Liver (tissue), 9 donors: ENCODE results near the gene UQCR10. TPM values are rescaled to one million over a fixed set of nuclear protein-coding genes. Genes with fewer than 3 reads are reported as not detected.

Source experiments
- DNase-seq: peaks from one replicate; pipeline ENCODE4 v3.0.0-alpha.2; 2017; ENCODE audit warnings: low spot score
- H3K27ac ChIP-seq, 2 donors: one replicate each; pipeline ENCODE4 v1.7.0; 2013; ENCODE audit warnings: inconsistent platforms in 2 of 2, low read length in 2 of 2, control low read depth in 1 of 2, low read depth in 1 of 2, mild to moderate bottlenecking in 1 of 2
- H3K27me3 ChIP-seq, 4 donors: one replicate each; pipeline versions ENCODE4 v1.6.1 to v1.7.0; 2013; ENCODE audit warnings: low read length in 3 of 4, inconsistent platforms in 1 of 4, mild to moderate bottlenecking in 1 of 4, moderate library complexity in 1 of 4; ENCODE audit not compliant: control insufficient read depth in 4 of 4, insufficient read depth in 4 of 4
- H3K36me3 ChIP-seq, 4 donors: one replicate each; pipeline versions ENCODE4 v1.6.1 to v1.7.0; 2013; ENCODE audit warnings: low read length in 3 of 4, mild to moderate bottlenecking in 3 of 4, low read depth in 1 of 4, moderate library complexity in 1 of 4; ENCODE audit not compliant: control insufficient read depth in 4 of 4, insufficient read depth in 3 of 4
- H3K4me1 ChIP-seq, 4 donors: one replicate each; pipeline versions ENCODE4 v1.6.1 to v1.7.0; 2013; ENCODE audit warnings: low read length in 3 of 4, mild to moderate bottlenecking in 3 of 4, moderate library complexity in 1 of 4; ENCODE audit not compliant: control insufficient read depth in 4 of 4, insufficient read depth in 4 of 4
- H3K4me3 ChIP-seq, 3 donors: one replicate each; pipeline versions ENCODE4 v1.6.1 to v1.7.0; 2013; ENCODE audit warnings: low read length in 3 of 3, control low read depth in 1 of 3, low read depth in 1 of 3, mild to moderate bottlenecking in 1 of 3
- H3K9ac ChIP-seq, 2 donors: one replicate each; pipeline ENCODE4 v1.7.0; 2013; ENCODE audit warnings: low read length in 2 of 2, mild to moderate bottlenecking in 2 of 2, moderate library complexity in 2 of 2, control low read depth in 1 of 2, low read depth in 1 of 2
- H3K9me3 ChIP-seq, 4 donors: one replicate each; pipeline versions ENCODE4 v1.6.1 to v1.7.0; 2013; ENCODE audit warnings: low read length in 3 of 4; ENCODE audit not compliant: control insufficient read depth in 4 of 4
- CTCF ChIP-seq: fragments of 150-350 bp; IDR thresholded peaks from 2 replicates; pipeline ENCODE4 v1.5.1; 2017; ENCODE audit warnings: improper control_type of control experiment, low read depth, low read length; ENCODE audit not compliant: missing input control
- EGR1 ChIP-seq, 2 donors: IDR thresholded peaks; 2 replicates each; pipeline ENCODE4 v1.6.1; 2016 to 2018; ENCODE audit warnings: antibody characterized with exemption in 2 of 2, low read depth in 2 of 2
- FOXA1 ChIP-seq: IDR thresholded peaks from 2 replicates; pipeline ENCODE4 v1.6.1; 2016; ENCODE audit warnings: antibody characterized with exemption
- FOXA2 ChIP-seq: IDR thresholded peaks from 2 replicates; pipeline ENCODE4 v1.6.1; 2016; ENCODE audit warnings: antibody characterized with exemption
- GABPA ChIP-seq, 2 donors: IDR thresholded peaks in 1 of 2; conservative IDR thresholded peaks in 1 of 2; 2 replicates each; pipeline ENCODE4 v1.6.1; 2016; ENCODE audit warnings: antibody characterized with exemption in 2 of 2, mild to moderate bottlenecking in 1 of 2, moderate library complexity in 1 of 2
- HNF4A ChIP-seq, 2 donors: conservative IDR thresholded peaks; 2 replicates each; pipeline ENCODE4 v1.6.1; 2016; ENCODE audit warnings: antibody characterized with exemption in 2 of 2, mild to moderate bottlenecking in 2 of 2
- HNF4G ChIP-seq: IDR thresholded peaks from 2 replicates; pipeline ENCODE4 v1.6.1; 2016; ENCODE audit warnings: antibody characterized with exemption
- JUND ChIP-seq, 2 donors: IDR thresholded peaks; 2 replicates each; pipeline ENCODE4 v1.6.1; 2016; ENCODE audit warnings: antibody characterized with exemption in 2 of 2
- MAX ChIP-seq: IDR thresholded peaks from 2 replicates; pipeline ENCODE4 v1.6.1; 2016; ENCODE audit warnings: antibody characterized with exemption
- NR2F2 ChIP-seq: IDR thresholded peaks from 2 replicates; pipeline ENCODE4 v1.6.1; 2016; ENCODE audit warnings: antibody characterized with exemption
- RAD21 ChIP-seq, 2 donors: IDR thresholded peaks; 2 replicates each; pipeline ENCODE4 v1.6.1; 2016; ENCODE audit warnings: antibody characterized with exemption in 2 of 2, mild to moderate bottlenecking in 2 of 2
- RXRA ChIP-seq, 2 donors: IDR thresholded peaks; 2 replicates each; pipeline ENCODE4 v1.6.1; 2017 to 2018; ENCODE audit warnings: antibody characterized with exemption in 2 of 2, mild to moderate bottlenecking in 1 of 2
- SP1 ChIP-seq: IDR thresholded peaks from 2 replicates; pipeline ENCODE4 v1.6.1; 2018; ENCODE audit warnings: antibody characterized with exemption, mild to moderate bottlenecking
- TAF1 ChIP-seq: conservative IDR thresholded peaks from 2 replicates; pipeline ENCODE4 v1.6.1; 2016; ENCODE audit warnings: antibody characterized with exemption, mild to moderate bottlenecking
- YY1 ChIP-seq: IDR thresholded peaks from 2 replicates; pipeline ENCODE4 v1.6.1; 2016; ENCODE audit warnings: antibody characterized with exemption, mild to moderate bottlenecking
- ZBTB33 ChIP-seq: IDR thresholded peaks from 2 replicates; pipeline ENCODE4 v1.6.1; 2016; ENCODE audit warnings: antibody characterized with exemption
- WGBS: extraction: QIAGEN DNeasy Blood & Tissue Kit; methylation state at CpG from one replicate; pipeline ENCODE4 v1.1.7; 2013; 5-methylcytosine and 5-hydroxymethylcytosine counted together
- polyA plus RNA-seq, 2 donors: library from polyadenylated mRNA; stranded (reverse) in 1 of 2; unstranded in 1 of 2; fragments of 200-250 nt in 1 of 2; fragments of >200 nt in 1 of 2; fragmentation: Nextera tagmentation in 1 of 2; extraction: Ambion mirVana in 1 of 2; gene quantifications; one replicate each; pipeline versions ENCODE4 v1.2.1 to v1.2.3, GENCODE V29; 2013 to 2015
- total RNA-seq, 2 donors: library from RNA; depleted of rRNA; stranded (reverse); fragments of >200 nt; gene quantifications; one replicate each; pipeline ENCODE4 v1.2.3, GENCODE V29; 2014
- donor health status: healthy.
- donor health status: healthy.
- donor health status: healthy.
- donor health status: healthy.
- donor health status: healthy.

Gene UQCR10
- total and polyA plus RNA-seq, 4 donors: 40.2 to 243 (median 102) TPM

DNA sequence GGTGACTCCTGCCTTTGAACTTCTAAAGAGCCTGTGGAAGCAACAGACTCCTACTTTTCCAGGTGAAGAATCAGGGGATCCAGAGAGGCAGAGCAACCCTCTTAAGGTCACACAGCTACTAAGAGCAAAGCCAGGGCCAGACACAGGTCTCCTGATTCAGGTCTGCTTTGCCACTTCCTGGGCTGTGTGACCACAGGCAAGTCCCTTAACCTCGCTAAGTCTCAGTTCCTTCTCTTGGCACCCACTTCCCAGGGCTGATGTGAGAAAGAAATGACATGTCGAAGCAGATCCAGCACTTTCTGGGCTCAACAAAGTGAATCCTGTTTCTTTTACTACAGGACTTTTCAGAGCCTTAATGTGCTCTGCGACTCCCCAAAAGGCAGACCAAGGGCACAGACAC lies 30.2 kb downstream of the UQCR10 start:
- Histone ChIP-seq H3K9me3 (no peaks in the 10 kb centered on the region), H3K27ac (no peak overlapping the region), H3K36me3 (peaks cover 8 to 41% (median 27%) of the 10 kb centered on the region in 4 donors), H3K9ac (no peak overlapping the region), H3K4me1 (peaks cover 9 to 37% (median 22%) of the 10 kb centered on the region in 4 donors), H3K27me3 (no peaks in the 10 kb centered on the region), H3K4me3 (no peak overlapping the region)
- no peak for DNase-seq
- no peak for TF ChIP-seq JUND (IDR thresholded peaks at IDR 0.05)
- no peak for TF ChIP-seq HNF4A (conservative IDR thresholded peaks at IDR 0.05)
- WGBS: 92% methylated on average over 3 of the region's 3 CpGs

- 84% methylated on average over 6 of the region's 6 CpGs for WGBS
- Histone ChIP-seq H3K27me3 (no peaks in the 10 kb centered on the region), H3K4me1 (peaks cover 9 to 37% (median 22%) of the 10 kb centered on the region in 4 donors), H3K9ac (peak overlapping the region in 1 of 2 donors; percentile 4), H3K4me3 (no peak overlapping the region), H3K36me3 (peaks cover 5 to 33% (median 24%) of the 10 kb centered on the region in 4 donors), H3K9me3 (no peaks in the 10 kb centered on the region), H3K27ac (peak overlapping the region; percentile 80 to 83)
- TF ChIP-seq JUND (IDR thresholded peaks at IDR 0.05) (no peak), RXRA (IDR thresholded peaks at IDR 0.05) (no peak), GABPA (IDR thresholded peaks at IDR 0.05 in 1 of 2, conservative IDR thresholded peaks at IDR 0.05 in 1 of 2) (no peak), HNF4A (conservative IDR thresholded peaks at IDR 0.05) (no peak), HNF4G (no peak)
- DNase-seq: no peak
Observed at GRCh38 chr22:29798318-29798717, 31.1 kb downstream of the UQCR10 start.

DNA sequence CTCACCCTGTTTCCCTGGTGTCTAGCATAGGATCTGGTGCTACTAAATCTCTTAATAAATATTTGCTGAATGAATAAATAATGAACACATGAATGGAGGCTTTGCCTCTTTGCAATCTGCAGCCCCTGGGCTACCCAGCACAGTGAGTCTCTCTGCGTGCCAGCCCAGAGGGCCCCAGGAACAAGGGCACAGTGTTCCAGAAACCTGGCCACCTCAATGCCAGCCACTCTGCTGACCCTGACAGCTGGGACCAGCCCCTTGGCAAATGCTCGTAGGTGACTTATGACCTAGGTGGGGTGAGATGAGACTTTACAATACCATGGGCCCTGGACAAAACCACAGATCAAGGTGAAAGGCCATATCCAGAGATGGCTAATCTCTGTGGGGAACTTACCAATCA lies 31.6 kb downstream of the UQCR10 start:
- 36% methylated on average over 2 of the region's 2 CpGs for WGBS
- Histone ChIP-seq H3K36me3 (peaks cover 5 to 34% (median 25%) of the 10 kb centered on the region in 4 donors), H3K9ac (no peak overlapping the region), H3K9me3 (no peaks in the 10 kb centered on the region), H3K27ac (peak overlapping the region; percentile 80 to 83), H3K27me3 (no peaks in the 10 kb centered on the region), H3K4me3 (no peak overlapping the region), H3K4me1 (peaks cover 9 to 37% (median 22%) of the 10 kb centered on the region in 4 donors)
- TF ChIP-seq FOXA1 (peak; percentile 3), RXRA (IDR thresholded peaks at IDR 0.05) (no peak)
- no peak for DNase-seq

- WGBS: 21% methylated on average over 8 of the region's 8 CpGs
- no peaks in the 10 kb centered on the region for H3K27me3 ChIP-seq
- H3K4me1 ChIP-seq: peaks cover 9 to 37% (median 22%) of the 10 kb centered on the region in 4 donors
- H3K27ac ChIP-seq: peak overlapping the region; percentile 80 to 83
- no peaks in the 10 kb centered on the region for H3K9me3 ChIP-seq
- H3K4me3 ChIP-seq: no peak overlapping the region
- H3K9ac ChIP-seq: no peak overlapping the region
- DNase-seq: peak; percentile 50
- H3K36me3 ChIP-seq: peaks cover 5 to 38% (median 30%) of the 10 kb centered on the region in 4 donors
- TF ChIP-seq TAF1: no peak
- TF ChIP-seq CTCF: peak; percentile 6
- peak; percentile 76 for TF ChIP-seq YY1
- TF ChIP-seq EGR1 (IDR thresholded peaks at IDR 0.05; ENCODE audit: low read depth in 2 of 2): peak in 1 of 2 donors; percentile 51
- TF ChIP-seq RXRA (IDR thresholded peaks at IDR 0.05): peak; percentile 91
- peak; percentile 77 for TF ChIP-seq ZBTB33
- TF ChIP-seq FOXA2: peak; percentile 5
- peak; percentile 41 for TF ChIP-seq HNF4G
- peak; percentile 55 to 62 for TF ChIP-seq HNF4A (conservative IDR thresholded peaks at IDR 0.05)
- TF ChIP-seq FOXA1: peak; percentile 34
- TF ChIP-seq GABPA (IDR thresholded peaks at IDR 0.05 in 1 of 2, conservative IDR thresholded peaks at IDR 0.05 in 1 of 2): peak in 1 of 2 donors; percentile 79
- TF ChIP-seq RAD21 (IDR thresholded peaks at IDR 0.05): peak; percentile 55 to 75
- peak; percentile 87 for TF ChIP-seq NR2F2
- TF ChIP-seq MAX: peak; percentile 89
- TF ChIP-seq SP1: peak; percentile 90
- peak; percentile 78 to 92 for TF ChIP-seq JUND (IDR thresholded peaks at IDR 0.05)
Observed at GRCh38 chr22:29799217-29799680, 32.1 kb downstream of the UQCR10 start.
